Measurements from ENCODE around the gene GALNT8.

GALNT8 gene

GRCh38 chr12:4690760-4691159 is 29.4 kb upstream of the GALNT8 start:
- H3K36me3 ChIP-seq (ENCODE audit: low read depth) = peaks cover 22% of the 10 kb centered on the region
- H3K4me3 ChIP-seq (ENCODE audit: severe bottlenecking) = no peak overlapping the region
- DNase-seq (ENCODE audit: low spot score) (no peak), ATAC-seq (ENCODE audit: low read depth) (no peak)
- no peak for TF ChIP-seq CTCF (IDR thresholded peaks at IDR 0.05; ENCODE audit: poor library complexity, severe bottlenecking)
- H3K4me1 ChIP-seq (ENCODE audit: insufficient read depth, poor library complexity, severe bottlenecking) = no peaks in the 10 kb centered on the region
- no peaks in the 10 kb centered on the region for H3K27me3 ChIP-seq (ENCODE audit: insufficient read depth, poor library complexity, severe bottlenecking)
- H3K9me3 ChIP-seq (ENCODE audit: severe bottlenecking) = no peaks in the 10 kb centered on the region
- H3K27ac ChIP-seq (ENCODE audit: poor library complexity, severe bottlenecking) = no peak overlapping the region

GRCh38 chr12:4700621-4701026 is 19.6 kb upstream of the GALNT8 start:
- peak; percentile 12; the same call in 1 of the 3 replicates for ATAC-seq (ENCODE audit: low read depth)
- no peak overlapping the region for H3K4me3 ChIP-seq (ENCODE audit: severe bottlenecking)
- no peaks in the 10 kb centered on the region for H3K4me1 ChIP-seq (ENCODE audit: insufficient read depth, poor library complexity, severe bottlenecking)
- H3K36me3 ChIP-seq (ENCODE audit: low read depth) = no peaks in the 10 kb centered on the region
- no peaks in the 10 kb centered on the region for H3K9me3 ChIP-seq (ENCODE audit: severe bottlenecking)
- no peak for TF ChIP-seq CTCF (IDR thresholded peaks at IDR 0.05; ENCODE audit: poor library complexity, severe bottlenecking)
- peaks cover 2% of the 10 kb centered on the region for H3K27me3 ChIP-seq (ENCODE audit: insufficient read depth, poor library complexity, severe bottlenecking)
- no peak for DNase-seq (ENCODE audit: low spot score)
- no peak overlapping the region for H3K27ac ChIP-seq (ENCODE audit: poor library complexity, severe bottlenecking)

- Histone ChIP-seq H3K4me3 (ENCODE audit: severe bottlenecking) (no peak overlapping the region), H3K36me3 (ENCODE audit: low read depth) (no peaks in the 10 kb centered on the region), H3K27me3 (ENCODE audit: insufficient read depth, poor library complexity, severe bottlenecking) (peaks cover 8% of the 10 kb centered on the region), H3K9me3 (ENCODE audit: severe bottlenecking) (no peaks in the 10 kb centered on the region), H3K4me1 (ENCODE audit: insufficient read depth, poor library complexity, severe bottlenecking) (no peaks in the 10 kb centered on the region), H3K27ac (ENCODE audit: poor library complexity, severe bottlenecking) (no peak overlapping the region)
- ATAC-seq (ENCODE audit: low read depth) = no peak
- no peak for TF ChIP-seq CTCF (IDR thresholded peaks at IDR 0.05; ENCODE audit: poor library complexity, severe bottlenecking)
- DNase-seq (ENCODE audit: low spot score) = no peak
Measured at GRCh38 chr12:4701395-4702190, 18.6 kb upstream of the GALNT8 start.

- Histone ChIP-seq H3K9me3 (ENCODE audit: severe bottlenecking) (no peaks in the 10 kb centered on the region), H3K36me3 (ENCODE audit: low read depth) (no peaks in the 10 kb centered on the region), H3K4me3 (ENCODE audit: severe bottlenecking) (no peak overlapping the region), H3K27me3 (ENCODE audit: insufficient read depth, poor library complexity, severe bottlenecking) (peaks cover 23% of the 10 kb centered on the region), H3K4me1 (ENCODE audit: insufficient read depth, poor library complexity, severe bottlenecking) (no peaks in the 10 kb centered on the region), H3K27ac (ENCODE audit: poor library complexity, severe bottlenecking) (no peak overlapping the region)
- TF ChIP-seq CTCF (IDR thresholded peaks at IDR 0.05; ENCODE audit: poor library complexity, severe bottlenecking) = no peak
- no peak for ATAC-seq (ENCODE audit: low read depth)
- DNase-seq (ENCODE audit: low spot score) = no peak
Measured at GRCh38 chr12:4703676-4704075, 16.5 kb upstream of the GALNT8 start.

- ATAC-seq (ENCODE audit: low read depth) = no peak
- Histone ChIP-seq H3K36me3 (ENCODE audit: low read depth) (no peaks in the 10 kb centered on the region), H3K27ac (ENCODE audit: poor library complexity, severe bottlenecking) (no peak overlapping the region), H3K4me1 (ENCODE audit: insufficient read depth, poor library complexity, severe bottlenecking) (no peaks in the 10 kb centered on the region), H3K9me3 (ENCODE audit: severe bottlenecking) (no peaks in the 10 kb centered on the region), H3K27me3 (ENCODE audit: insufficient read depth, poor library complexity, severe bottlenecking) (peaks cover 23% of the 10 kb centered on the region), H3K4me3 (ENCODE audit: severe bottlenecking) (no peak overlapping the region)
- DNase-seq (ENCODE audit: low spot score) = no peak
- TF ChIP-seq CTCF (IDR thresholded peaks at IDR 0.05; ENCODE audit: poor library complexity, severe bottlenecking) = no peak
Measured at GRCh38 chr12:4705824-4706223, 14.4 kb upstream of the GALNT8 start.

Measured in RWPE2 (cell line).